ELF-1 (cell line): ENCODE measurements around the gene SV2C.

Source experiments
- DNase-seq: peaks from one replicate; pipeline ENCODE4 v3.0.0-alpha.2; 2016; ENCODE audit warnings: low read depth, low spot score

SV2C gene

GRCh38 chr5:76250463-76250862 is 167.3 kb downstream of the SV2C start:
- no peak for DNase-seq

GRCh38 chr5:76251656-76252055 is 168.5 kb downstream of the SV2C start:
- DNase-seq, result no peak

- DNase-seq, result no peak
Observed at GRCh38 chr5:76252437-76252836, 169.3 kb downstream of the SV2C start.

- peak; percentile 79 for DNase-seq
Observed at GRCh38 chr5:76256116-76256889, 173.1 kb downstream of the SV2C start.

GRCh38 chr5:76257225-76257833 is 174.1 kb downstream of the SV2C start:
- DNase-seq, result no peak

- no peak for DNase-seq
Observed at GRCh38 chr5:76257897-76258296, 174.7 kb downstream of the SV2C start.

- DNase-seq, result no peak
Observed at GRCh38 chr5:76264681-76265080, 181.5 kb downstream of the SV2C start.

- no peak for DNase-seq
Observed at GRCh38 chr5:76269259-76269931, 186.2 kb downstream of the SV2C start.

- DNase-seq, result no peak
Observed at GRCh38 chr5:76269932-76270610, 186.9 kb downstream of the SV2C start.

GRCh38 chr5:76271836-76272235 is 188.7 kb downstream of the SV2C start:
- DNase-seq, result peak; percentile 31

GRCh38 chr5:76273206-76273885 is 190.2 kb downstream of the SV2C start:
- peak; percentile 24 for DNase-seq

GRCh38 chr5:76274571-76274970 is 191.4 kb downstream of the SV2C start:
- DNase-seq, result no peak

- no peak for DNase-seq
Observed at GRCh38 chr5:76277736-76278135, 194.6 kb downstream of the SV2C start.

- DNase-seq, result peak; percentile 61
Observed at GRCh38 chr5:76278261-76278789, 195.1 kb downstream of the SV2C start.

GRCh38 chr5:76280494-76280893 is 197.3 kb downstream of the SV2C start:
- DNase-seq, result no peak

GRCh38 chr5:76283670-76284069 is 200.5 kb downstream of the SV2C start:
- no peak for DNase-seq

- no peak for DNase-seq
Observed at GRCh38 chr5:76289692-76290091, 206.5 kb downstream of the SV2C start.

- DNase-seq, result no peak
Observed at GRCh38 chr5:76290321-76290757, 207.2 kb downstream of the SV2C start.

- no peak for DNase-seq
Observed at GRCh38 chr5:76291305-76292077, 208.3 kb downstream of the SV2C start.

GRCh38 chr5:76292620-76293322 is 209.6 kb downstream of the SV2C start:
- DNase-seq, result no peak
